ENCODE data around the gene FRYL. TPM values are rescaled to one million over a fixed set of nuclear protein-coding genes. Genes with fewer than 3 reads are reported as not detected.
"Not testable (repeated sequence)": the region's sequence is repeated elsewhere in the genome, so short reads cannot be mapped to it uniquely, and the experiment has no call there.

FRYL gene
- total RNA-seq, 1 donor from 2014 or later: 91.4 TPM

GRCh38 chr4:48748949-48749596 is 31.0 kb downstream of the FRYL start:
- intact Hi-C loops (cut with micrococcal nuclease): no loop called here

- intact Hi-C loops (cut with micrococcal nuclease): no loop called here
Observed at GRCh38 chr4:48746608-48747362, 33.3 kb downstream of the FRYL start.

GRCh38 chr4:48745223-48745622 is 34.9 kb downstream of the FRYL start:
- intact Hi-C loops (cut with micrococcal nuclease): not testable (repeated sequence)

GRCh38 chr4:48742412-48742811 is 37.7 kb downstream of the FRYL start:
- intact Hi-C loops (cut with micrococcal nuclease): loop anchor here (2.0 kb wide), 1 partner anchor 36 kb away; no protein-coding TSS in a partner anchor

GRCh38 chr4:48739560-48740019 is 40.5 kb downstream of the FRYL start:
- intact Hi-C loops (cut with micrococcal nuclease): no loop called here

- intact Hi-C loops (cut with micrococcal nuclease): no loop called here
Observed at GRCh38 chr4:48738856-48739255, 41.2 kb downstream of the FRYL start.

- intact Hi-C loops (cut with micrococcal nuclease): not testable (repeated sequence)
Observed at GRCh38 chr4:48728906-48729496, 51.1 kb downstream of the FRYL start.

GRCh38 chr4:48727666-48728459 is 52.2 kb downstream of the FRYL start:
- intact Hi-C loops (cut with micrococcal nuclease): no loop called here

- intact Hi-C loops (cut with micrococcal nuclease): no loop called here
Observed at GRCh38 chr4:48725414-48725813, 54.7 kb downstream of the FRYL start.

- intact Hi-C loops (cut with micrococcal nuclease): no loop called here
Observed at GRCh38 chr4:48722509-48723446, 57.3 kb downstream of the FRYL start.

- intact Hi-C loops (cut with micrococcal nuclease): no loop called here
Observed at GRCh38 chr4:48720459-48720858, 59.6 kb downstream of the FRYL start.

GRCh38 chr4:48718818-48719465 is 61.1 kb downstream of the FRYL start:
- intact Hi-C loops (cut with micrococcal nuclease): no loop called here

- intact Hi-C loops (cut with micrococcal nuclease): not testable (repeated sequence)
Observed at GRCh38 chr4:48716285-48716684, 63.8 kb downstream of the FRYL start.

- intact Hi-C loops (cut with micrococcal nuclease): no loop called here
Observed at GRCh38 chr4:48710446-48711209, 69.5 kb downstream of the FRYL start.

- intact Hi-C loops (cut with micrococcal nuclease): no loop called here
Observed at GRCh38 chr4:48709901-48710300, 70.2 kb downstream of the FRYL start.

GRCh38 chr4:48708610-48709009 is 71.5 kb downstream of the FRYL start:
- intact Hi-C loops (cut with micrococcal nuclease): no loop called here

GRCh38 chr4:48706736-48707135 is 73.3 kb downstream of the FRYL start:
- intact Hi-C loops (cut with micrococcal nuclease): no loop called here

- intact Hi-C loops (cut with micrococcal nuclease): no loop called here
Observed at GRCh38 chr4:48705609-48706008, 74.5 kb downstream of the FRYL start.

All from T-helper 1 cell treated with Interleukin-12 subunit alpha and Interleukin-12 subunit beta and Interleukin-4 antibody, amounts not matched to agents 30 ng/mL and 1 ng/mL, for 36 hours (primary cell).